HCT116 (cell line): ENCODE data around the gene PDE1C. TPM values are rescaled to one million over a fixed set of nuclear protein-coding genes. Genes with fewer than 3 reads are reported as not detected.

Experiments
- ATAC-seq: fragments of 200-7000 bp; cut with Tn5 transposase; 2 replicates; pipeline ENCODE4 v1.9.1; 2020; ENCODE audit warnings: mild to moderate bottlenecking, moderate library complexity
- BruUV-seq: library from RNA; stranded (reverse); fragments of 400-500 nt; replicated peaks from 2 replicates; lab custom pipeline; 2021; lab: Mats Ljungman, UMichigan
- CTCF ChIA-PET: fragments of 300-600 bp; sonication (Branson Sonifier 250); formaldehyde crosslinking; loops from one replicate; lab custom pipeline; 2021; ENCODE audit warnings: antibody characterized with exemption; lab: Charles Lee
- POLR2A ChIA-PET: fragments of 300-600, 350-600 bp; sonication (Branson Sonifier 250); formaldehyde crosslinking; loops from one replicate; lab custom pipeline; 2021; ENCODE audit warnings: antibody characterized with exemption; lab: Charles Lee
- RAD21 ChIA-PET, 2 experiments: fragments of 300-600 bp; sonication (Branson Sonifier 250); formaldehyde crosslinking; loops; one replicate each; lab custom pipeline; 2023; ENCODE audit warnings: low total read pairs in 2 of 2; ENCODE audit not compliant: uncharacterized antibody in 2 of 2, unreplicated experiment in 2 of 2, low non-redundant PET in 1 of 2; lab: Charles Lee
- DNase-seq: peaks from one replicate; pipeline ENCODE4 v3.0.0-alpha.2; 2010; ENCODE audit warnings: low read depth, low spot score
- H2AFZ ChIP-seq: fragments of 200-600 bp; shearing (Covaris generic), sonication (generic); 2 replicates; pipeline ENCODE4 v1.6.1; 2017; ENCODE audit warnings: low read depth, mixed run types, mixed read lengths, antibody characterized with exemption, low read length; ENCODE audit not compliant: poor library complexity, severe bottlenecking
- H3K27ac ChIP-seq: 2 replicates; pipeline ENCODE4 v1.5.1; 2012; ENCODE audit warnings: low read depth, low read length
- H3K27me3 ChIP-seq: fragments of 200-600 bp; sonication (generic); 2 replicates; pipeline ENCODE4 v1.6.1; 2016; ENCODE audit warnings: mixed run types, low read length, mixed read lengths; ENCODE audit not compliant: insufficient read depth
- H3K36me3 ChIP-seq, 2 experiments: fragments of 200-500 bp in 1 of 2; fragments of 200-600 bp in 1 of 2; sonication (Bioruptor generic) in 1 of 2; sonication (generic) in 1 of 2; 2 replicates each; pipeline versions ENCODE4 v1.5.1 to v1.6.1; 2014 to 2016; ENCODE audit warnings: low read length in 2 of 2, inconsistent platforms in 1 of 2, mixed read lengths in 1 of 2, mixed run types in 1 of 2; ENCODE audit not compliant: insufficient read depth in 2 of 2, control insufficient read depth in 1 of 2
- H3K4me1 ChIP-seq, 2 experiments: fragments of 200-600 bp in 1 of 2; sonication (generic) in 1 of 2; 2 replicates each; pipeline versions ENCODE4 v1.5.1 to v1.6.1; 2012 to 2017; ENCODE audit warnings: low read length in 2 of 2, inconsistent platforms in 1 of 2, mild to moderate bottlenecking in 1 of 2, mixed read lengths in 1 of 2, mixed run types in 1 of 2, moderate library complexity in 1 of 2; ENCODE audit not compliant: insufficient read depth in 2 of 2, control insufficient read depth in 1 of 2
- H3K4me2 ChIP-seq: fragments of 200-600 bp; sonication (generic); 2 replicates; pipeline ENCODE4 v1.6.1; 2017; ENCODE audit warnings: mixed run types, low read length, mixed read lengths
- H3K4me3 ChIP-seq, 2 experiments: fragments of 200-600 bp in 1 of 2; sonication (generic) in 1 of 2; replicated peaks in 1 of 2; 2 replicates each; pipeline ENCODE4 v1.5.1; 2011 to 2016; ENCODE audit warnings: low read length in 2 of 2, control low read depth in 1 of 2, low read depth in 1 of 2, mild to moderate bottlenecking in 1 of 2, mixed read lengths in 1 of 2, mixed run types in 1 of 2
- H3K79me2 ChIP-seq: fragments of 200-600 bp; sonication (generic); 2 replicates; pipeline ENCODE4 v1.6.1; 2017; ENCODE audit warnings: mild to moderate bottlenecking, mixed run types, low read length, moderate library complexity, mixed read lengths; ENCODE audit not compliant: insufficient read depth
- H3K9ac ChIP-seq: fragments of 200-600 bp; sonication (generic); 2 replicates; pipeline ENCODE4 v1.6.1; 2016; ENCODE audit warnings: low read length, mixed read lengths
- H3K9me2 ChIP-seq: fragments of 200-600 bp; sonication (generic), shearing (Covaris generic); 2 replicates; pipeline ENCODE4 v1.6.1; 2017; ENCODE audit warnings: mixed run types, mild to moderate bottlenecking, moderate library complexity; ENCODE audit not compliant: insufficient read depth
- H3K9me3 ChIP-seq, 2 experiments: fragments of 200-500 bp in 1 of 2; fragments of 200-600 bp in 1 of 2; sonication (Bioruptor generic) in 1 of 2; sonication (generic) in 1 of 2; 2 replicates each; pipeline ENCODE4 v1.6.1; 2014 to 2017; ENCODE audit warnings: low read length in 2 of 2, mixed read lengths in 2 of 2, inconsistent platforms in 1 of 2, low read depth in 1 of 2, mild to moderate bottlenecking in 1 of 2, mixed run types in 1 of 2, moderate library complexity in 1 of 2; ENCODE audit not compliant: control insufficient read depth in 1 of 2, insufficient read depth in 1 of 2
- H4K20me1 ChIP-seq: fragments of 200-600 bp; sonication (generic), shearing (Covaris generic); 2 replicates; pipeline ENCODE4 v1.6.1; 2017; ENCODE audit warnings: mixed run types, mild to moderate bottlenecking, moderate library complexity; ENCODE audit not compliant: insufficient read depth
- CBX3 ChIP-seq: IDR thresholded peaks from 2 replicates; pipeline ENCODE4 v1.6.1; 2012; ENCODE audit warnings: low read depth
- CEBPB ChIP-seq: IDR thresholded peaks from 2 replicates; pipeline ENCODE4 v1.6.1; 2012; ENCODE audit warnings: low read depth
- EGR1 ChIP-seq: IDR thresholded peaks from 2 replicates; pipeline ENCODE4 v1.6.1; 2012; ENCODE audit warnings: low read depth
- ELF1 ChIP-seq: IDR thresholded peaks from 2 replicates; pipeline ENCODE4 v1.6.1; 2012; ENCODE audit warnings: low read depth, borderline replicate concordance
- EZH2 ChIP-seq: fragments of 200-600 bp; sonication (generic); IDR thresholded peaks from 2 replicates; pipeline ENCODE4 v1.6.1; 2017; ENCODE audit warnings: antibody characterized with exemption, mixed run types
- FOSL1 ChIP-seq: IDR thresholded peaks from 2 replicates; pipeline ENCODE4 v1.6.1; 2012; ENCODE audit warnings: low read depth
- JUND ChIP-seq: IDR thresholded peaks from 2 replicates; pipeline ENCODE4 v1.6.1; 2012
- POLR2AphosphoS5 ChIP-seq: IDR thresholded peaks from 2 replicates; pipeline ENCODE4 v1.6.1; 2011; ENCODE audit warnings: mild to moderate bottlenecking, low read depth, low read length, moderate library complexity
- REST ChIP-seq: IDR thresholded peaks from 2 replicates; pipeline ENCODE4 v1.6.1; 2012; ENCODE audit warnings: low read depth
- SIN3A ChIP-seq: IDR thresholded peaks from 2 replicates; pipeline ENCODE4 v1.6.1; 2012; ENCODE audit warnings: low read depth
- SP1 ChIP-seq: IDR thresholded peaks from 2 replicates; pipeline ENCODE4 v1.6.1; 2012; ENCODE audit warnings: low read depth
- SRF ChIP-seq: IDR thresholded peaks from 2 replicates; pipeline ENCODE4 v1.6.1; 2012; ENCODE audit warnings: low read depth
- TCF7L2 ChIP-seq: IDR thresholded peaks from 2 replicates; pipeline ENCODE4 v1.7.0; 2011; ENCODE audit warnings: borderline replicate concordance, inconsistent platforms; ENCODE audit not compliant: insufficient read depth, insufficient read length; ENCODE audit errors: extremely low read depth
- YY1 ChIP-seq: IDR thresholded peaks from 2 replicates; pipeline ENCODE4 v1.6.1; 2011; ENCODE audit warnings: low read length, low read depth, moderate library complexity, mild to moderate bottlenecking; ENCODE audit not compliant: insufficient replicate concordance; ENCODE audit errors: extremely low read depth
- ZFX ChIP-seq: fragments of 450-650 bp; IDR thresholded peaks from 2 replicates; pipeline ENCODE4 v1.6.1; 2017
- intact Hi-C: fragments of 100-400 bp; cut with micrococcal nuclease; formaldehyde crosslinking; loops from 2 replicates; pipeline ENCODE4 v1.10.0; 2022
- total RNA-seq: library from RNA; stranded (reverse); gene quantifications from one replicate; pipeline ENCODE4 v1.2.1, GENCODE V29; 2021; ENCODE audit not compliant: unreplicated experiment
- TF ChIP-seq, protein P1 (sequence below): IDR thresholded peaks from 2 replicates; pipeline ENCODE4 v1.6.1; 2012
- TF ChIP-seq, protein P2 (sequence below): IDR thresholded peaks from 2 replicates; pipeline ENCODE4 v1.6.1; 2012
- TF ChIP-seq, protein P3 (sequence below): IDR thresholded peaks from 2 replicates; pipeline ENCODE4 v1.6.1; 2011; ENCODE audit warnings: mild to moderate bottlenecking, low read length, moderate library complexity; ENCODE audit not compliant: insufficient replicate concordance; ENCODE audit errors: extremely low read depth

PDE1C gene
- total RNA-seq, 1 experiment from 2014 or later = 0.17 TPM

DNA sequence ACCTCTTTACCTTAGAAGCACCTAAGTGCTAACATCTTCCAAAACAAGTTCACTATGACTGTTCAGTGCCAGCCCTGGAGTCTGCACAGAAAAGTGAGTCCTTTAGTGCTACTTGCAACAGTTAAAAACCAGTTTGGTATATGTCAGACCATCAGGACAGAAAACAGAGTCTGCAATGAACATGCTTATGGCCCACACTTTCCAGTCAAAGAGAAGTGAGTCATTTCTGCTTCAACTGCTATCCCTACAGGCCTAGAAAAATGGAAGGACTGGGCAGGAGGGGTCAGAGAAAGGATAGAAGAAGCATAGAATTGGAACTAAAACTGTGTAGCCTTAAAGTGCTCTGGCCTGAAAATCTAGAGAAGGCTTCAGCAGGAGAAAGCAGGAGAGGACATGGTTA lies 108.0 kb downstream of the PDE1C start:
- Histone ChIP-seq H3K9me3 (no peaks in the 10 kb centered on the region), H2AFZ (no peak overlapping the region), H3K4me1 (no peaks in the 10 kb centered on the region), H4K20me1 (no peaks in the 10 kb centered on the region), H3K27ac (no peak overlapping the region), H3K27me3 (no peaks in the 10 kb centered on the region)
- RAD21 ChIA-PET = no interaction called here
- no peak for ATAC-seq
- TF ChIP-seq, protein P1, sequence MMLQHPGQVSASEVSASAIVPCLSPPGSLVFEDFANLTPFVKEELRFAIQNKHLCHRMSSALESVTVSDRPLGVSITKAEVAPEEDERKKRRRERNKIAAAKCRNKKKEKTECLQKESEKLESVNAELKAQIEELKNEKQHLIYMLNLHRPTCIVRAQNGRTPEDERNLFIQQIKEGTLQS = no peak
- TF ChIP-seq REST (no peak), EZH2 (no peak), EGR1 (no peak), POLR2AphosphoS5 (no peak), ELF1 (no peak), SRF (no peak), SIN3A (no peak), ZFX (no peak), SP1 (no peak), JUND (no peak), FOSL1 (no peak), TCF7L2 (no peak), YY1 (no peak), CEBPB (no peak), CBX3 (no peak)
- TF ChIP-seq, protein P2, sequence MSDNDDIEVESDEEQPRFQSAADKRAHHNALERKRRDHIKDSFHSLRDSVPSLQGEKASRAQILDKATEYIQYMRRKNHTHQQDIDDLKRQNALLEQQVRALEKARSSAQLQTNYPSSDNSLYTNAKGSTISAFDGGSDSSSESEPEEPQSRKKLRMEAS = no peak
- TF ChIP-seq, protein P3, sequence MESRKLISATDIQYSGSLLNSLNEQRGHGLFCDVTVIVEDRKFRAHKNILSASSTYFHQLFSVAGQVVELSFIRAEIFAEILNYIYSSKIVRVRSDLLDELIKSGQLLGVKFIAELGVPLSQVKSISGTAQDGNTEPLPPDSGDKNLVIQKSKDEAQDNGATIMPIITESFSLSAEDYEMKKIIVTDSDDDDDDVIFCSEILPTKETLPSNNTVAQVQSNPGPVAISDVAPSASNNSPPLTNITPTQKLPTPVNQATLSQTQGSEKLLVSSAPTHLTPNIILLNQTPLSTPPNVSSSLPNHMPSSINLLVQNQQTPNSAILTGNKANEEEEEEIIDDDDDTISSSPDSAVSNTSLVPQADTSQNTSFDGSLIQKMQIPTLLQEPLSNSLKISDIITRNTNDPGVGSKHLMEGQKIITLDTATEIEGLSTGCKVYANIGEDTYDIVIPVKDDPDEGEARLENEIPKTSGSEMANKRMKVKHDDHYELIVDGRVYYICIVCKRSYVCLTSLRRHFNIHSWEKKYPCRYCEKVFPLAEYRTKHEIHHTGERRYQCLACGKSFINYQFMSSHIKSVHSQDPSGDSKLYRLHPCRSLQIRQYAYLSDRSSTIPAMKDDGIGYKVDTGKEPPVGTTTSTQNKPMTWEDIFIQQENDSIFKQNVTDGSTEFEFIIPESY = no peak
- TF ChIP-seq, all 23 proteins: peak for 0
- H3K79me2 ChIP-seq = no peaks in the 10 kb centered on the region
- no peaks in the 10 kb centered on the region for H3K36me3 ChIP-seq
- H3K4me2 ChIP-seq = no peak overlapping the region
- ChIA-PET POLR2A (no interaction called here), CTCF (no interaction called here)
- no peak for DNase-seq
- BruUV-seq = no TSS peak
- intact Hi-C loops = no loop called here
- H3K9ac ChIP-seq = no peak overlapping the region
- H3K4me3 ChIP-seq = no peak overlapping the region
- H3K9me2 ChIP-seq = no peaks in the 10 kb centered on the region
